T-cell (primary cell): ENCODE measurements around the gene IGLON5. TPM values are rescaled to one million over a fixed set of nuclear protein-coding genes. Genes with fewer than 3 reads are reported as not detected.

Experiments
- ATAC-seq, 4 experiments: fragments of 200-7000 bp in 3 of 4; fragments of 150-1000 bp in 1 of 4; cut with Tn5 transposase; replicated peaks in 1 of 4; 1 replicate in 3 of 4; 2 replicates in 1 of 4; pipeline ENCODE4 v1.10.0; 2021; ENCODE audit warnings: moderate library complexity in 3 of 4, mild to moderate bottlenecking in 2 of 4, moderate number of reproducible peaks in 1 of 4
- CTCF ChIA-PET, 2 donors: fragments of 300-600 bp; sonication (Branson Sonifier 250); formaldehyde crosslinking; loops; one replicate each; lab custom pipeline; 2022; ENCODE audit warnings: antibody characterized with exemption in 2 of 2; lab: Charles Lee
- POLR2A ChIA-PET, 2 donors: fragments of 300-600 bp; sonication (Branson Sonifier 250); formaldehyde crosslinking; loops; one replicate each; lab custom pipeline; 2022; ENCODE audit warnings: antibody characterized with exemption in 2 of 2; lab: Charles Lee
- DNase-seq, 35 experiments: peaks; one replicate each; pipeline versions ENCODE4 v3.0.0 to v3.0.0-alpha.2; 2013 to 2023
- H3K27ac ChIP-seq: one replicate; pipeline ENCODE4 v1.5.1; 2013; ENCODE audit warnings: low read length
- H3K27me3 ChIP-seq, 2 experiments: replicated peaks in 1 of 2; 1 replicate in 1 of 2; 2 replicates in 1 of 2; pipeline versions ENCODE4 v1.6.1 to v1.7.0; 2013; ENCODE audit warnings: low read length in 1 of 2, mixed read lengths in 1 of 2; ENCODE audit not compliant: control insufficient read depth in 2 of 2, insufficient read depth in 2 of 2; ENCODE audit errors: extremely low read depth in 1 of 2
- H3K36me3 ChIP-seq, 2 donors: 1 replicate in 1 of 2; 2 replicates in 1 of 2; pipeline versions ENCODE4 v1.6.1 to v1.7.0; 2013; ENCODE audit warnings: low read length in 1 of 2; ENCODE audit not compliant: control insufficient read depth in 2 of 2, insufficient read depth in 1 of 2; ENCODE audit errors: extremely low read depth in 1 of 2
- H3K4me1 ChIP-seq, 2 experiments: 1 replicate in 1 of 2; 2 replicates in 1 of 2; pipeline versions ENCODE4 v1.6.1 to v1.7.0; 2013; ENCODE audit warnings: low read length in 2 of 2, mixed read lengths in 1 of 2; ENCODE audit not compliant: insufficient read depth in 2 of 2, control insufficient read depth in 1 of 2; ENCODE audit errors: extremely low read depth in 1 of 2
- H3K4me3 ChIP-seq, 2 donors: 1 replicate in 1 of 2; 2 replicates in 1 of 2; pipeline versions ENCODE4 v1.5.1 to v1.7.0; 2013; ENCODE audit warnings: mild to moderate bottlenecking in 2 of 2, low read length in 1 of 2, moderate library complexity in 1 of 2; ENCODE audit not compliant: control insufficient read depth in 1 of 2; ENCODE audit errors: extremely low read depth in 1 of 2
- H3K9me3 ChIP-seq: 2 replicates; pipeline ENCODE4 v1.7.0; 2013
- H3K27ac Mint-ChIP-seq, 2 donors: one replicate each; pipeline ENCODE4 v1.8.0; 2020 to 2021; ENCODE audit warnings: mild to moderate bottlenecking in 2 of 2, mixed read lengths in 2 of 2
- H3K27me3 Mint-ChIP-seq, 2 donors: one replicate each; pipeline ENCODE4 v1.8.0; 2021 to 2022; ENCODE audit warnings: mixed read lengths in 2 of 2
- H3K36me3 Mint-ChIP-seq: one replicate; pipeline ENCODE4 v1.8.0; 2021; ENCODE audit warnings: mixed read lengths
- H3K4me1 Mint-ChIP-seq, 3 donors: one replicate each; pipeline ENCODE4 v1.8.0; 2020 to 2022; ENCODE audit warnings: mixed read lengths in 3 of 3, mild to moderate bottlenecking in 1 of 3
- H3K4me3 Mint-ChIP-seq, 3 donors: one replicate each; pipeline ENCODE4 v1.8.0; 2020 to 2022; ENCODE audit warnings: mild to moderate bottlenecking in 3 of 3, mixed read lengths in 3 of 3, moderate library complexity in 3 of 3
- H3K9me3 Mint-ChIP-seq, 3 donors: one replicate each; pipeline ENCODE4 v1.8.0; 2020 to 2022; ENCODE audit warnings: mixed read lengths in 3 of 3
- WGBS: methylation state at CpG from one replicate; pipeline ENCODE4 v1.1.5; 2013; ENCODE audit warnings: missing lambda C conversion rate; ENCODE audit not compliant: insufficient coverage; 5-methylcytosine and 5-hydroxymethylcytosine counted together
- total RNA-seq, 35 experiments: library from RNA in 6 of 35; stranded (reverse) in 6 of 35; fragments of 120-200 nt in 1 of 35; gene quantifications; one replicate each; pipeline versions ENCODE4 v1.2.1 to v1.2.4 and lab custom pipeline; 2013 to 2026

Gene IGLON5
- total RNA-seq, 5 donors from 2014 or later (not counting 1 experiment from before 2014, with no cell fraction given): 0.10 TPM; not detected in 4

- Histone ChIP-seq H3K4me1 (no peaks in the 10 kb centered on the region), H3K36me3 (no peaks in the 10 kb centered on the region), H3K4me3 (no peak overlapping the region), H3K9me3 (no peaks in the 10 kb centered on the region), H3K27me3 (peaks cover 3 to 32% of the 10 kb centered on the region in 2 experiments), H3K27ac (no peak overlapping the region)
- DNase-seq (no peak), ATAC-seq (no peak)
- Mint-ChIP-seq H3K27me3 (peaks cover 25 to 30% of the 10 kb centered on the region in 2 donors), H3K9me3 (peaks cover 0 to 19% (median 4%) of the 10 kb centered on the region in 3 donors), H3K4me3 (no peak overlapping the region), H3K36me3 (no peaks in the 10 kb centered on the region), H3K4me1 (no peaks in the 10 kb centered on the region), H3K27ac (no peak overlapping the region)
- no CpG with 5 or more reads among the region's 4 CpGs for WGBS
- ChIA-PET CTCF (no interaction called here), POLR2A (no interaction called here)
Measured at GRCh38 chr19:51282335-51282734, 29.1 kb upstream of the IGLON5 start.

GRCh38 chr19:51285682-51286081 is 25.8 kb upstream of the IGLON5 start:
- no peaks in the 10 kb centered on the region for H3K4me1 Mint-ChIP-seq
- no peak overlapping the region for H3K27ac Mint-ChIP-seq
- no peaks in the 10 kb centered on the region for H3K4me1 ChIP-seq
- CTCF ChIA-PET: no interaction called here
- POLR2A ChIA-PET: no interaction called here
- DNase-seq (no peak), ATAC-seq (no peak)
- H3K9me3 Mint-ChIP-seq: peaks cover 0 to 10% (median 0%) of the 10 kb centered on the region in 3 donors
- H3K27me3 ChIP-seq: peaks cover 3 to 13% of the 10 kb centered on the region in 2 experiments
- no peak overlapping the region for H3K27ac ChIP-seq
- H3K36me3 Mint-ChIP-seq: no peaks in the 10 kb centered on the region
- H3K4me3 ChIP-seq: no peak overlapping the region
- H3K36me3 ChIP-seq: no peaks in the 10 kb centered on the region
- no CpG with 5 or more reads among the region's 3 CpGs for WGBS
- no peak overlapping the region for H3K4me3 Mint-ChIP-seq
- H3K9me3 ChIP-seq: no peaks in the 10 kb centered on the region
- peaks cover 13 to 14% of the 10 kb centered on the region in 2 donors for H3K27me3 Mint-ChIP-seq

- Histone ChIP-seq H3K9me3 (no peaks in the 10 kb centered on the region), H3K4me3 (no peak overlapping the region), H3K27me3 (peaks cover 2 to 25% of the 10 kb centered on the region in 2 experiments), H3K4me1 (no peaks in the 10 kb centered on the region), H3K36me3 (no peaks in the 10 kb centered on the region), H3K27ac (no peak overlapping the region)
- no peaks in the 10 kb centered on the region for H3K9me3 Mint-ChIP-seq
- no peak overlapping the region for H3K27ac Mint-ChIP-seq
- H3K4me3 Mint-ChIP-seq: no peak overlapping the region
- H3K27me3 Mint-ChIP-seq: peaks cover 14 to 23% of the 10 kb centered on the region in 2 donors
- CTCF ChIA-PET: no interaction called here
- no peak for ATAC-seq
- H3K36me3 Mint-ChIP-seq: no peaks in the 10 kb centered on the region
- POLR2A ChIA-PET: no interaction called here
- H3K4me1 Mint-ChIP-seq: no peaks in the 10 kb centered on the region
- no CpG with 5 or more reads among the region's 1 CpG for WGBS
- no peak for DNase-seq
Measured at GRCh38 chr19:51289635-51290034, 21.8 kb upstream of the IGLON5 start.

- POLR2A ChIA-PET: no interaction called here
- DNase-seq (no peak), ATAC-seq (no peak)
- Histone ChIP-seq H3K27me3 (peaks cover 0 to 35% of the 10 kb centered on the region in 2 experiments), H3K36me3 (no peaks in the 10 kb centered on the region), H3K4me1 (no peaks in the 10 kb centered on the region), H3K9me3 (no peaks in the 10 kb centered on the region), H3K27ac (no peak overlapping the region), H3K4me3 (no peak overlapping the region)
- peaks cover 21 to 42% of the 10 kb centered on the region in 2 donors for H3K27me3 Mint-ChIP-seq
- 64% methylated on average over 11 of the region's 11 CpGs for WGBS
- H3K9me3 Mint-ChIP-seq: no peaks in the 10 kb centered on the region
- no peak overlapping the region for H3K27ac Mint-ChIP-seq
- no peak overlapping the region for H3K4me3 Mint-ChIP-seq
- H3K36me3 Mint-ChIP-seq: no peaks in the 10 kb centered on the region
- no peaks in the 10 kb centered on the region for H3K4me1 Mint-ChIP-seq
- CTCF ChIA-PET: no interaction called here
Measured at GRCh38 chr19:51292971-51293370, 18.5 kb upstream of the IGLON5 start.

GRCh38 chr19:51293571-51294210 is 17.8 kb upstream of the IGLON5 start:
- Histone ChIP-seq H3K9me3 (no peaks in the 10 kb centered on the region), H3K36me3 (no peaks in the 10 kb centered on the region), H3K4me3 (no peak overlapping the region), H3K27ac (no peak overlapping the region), H3K4me1 (no peaks in the 10 kb centered on the region), H3K27me3 (peaks cover 0 to 39% of the 10 kb centered on the region in 2 experiments)
- DNase-seq (no peak), ATAC-seq (no peak)
- 84% methylated on average over 14 of the region's 14 CpGs for WGBS
- POLR2A ChIA-PET: no interaction called here
- H3K27me3 Mint-ChIP-seq: peaks cover 21 to 42% of the 10 kb centered on the region in 2 donors
- H3K4me1 Mint-ChIP-seq: no peaks in the 10 kb centered on the region
- H3K36me3 Mint-ChIP-seq: no peaks in the 10 kb centered on the region
- H3K4me3 Mint-ChIP-seq: no peak overlapping the region
- H3K9me3 Mint-ChIP-seq: no peaks in the 10 kb centered on the region
- CTCF ChIA-PET: no interaction called here
- no peak overlapping the region for H3K27ac Mint-ChIP-seq

GRCh38 chr19:51294211-51294976 is 17.1 kb upstream of the IGLON5 start:
- Histone ChIP-seq H3K27ac (no peak overlapping the region), H3K27me3 (peaks cover 0 to 46% of the 10 kb centered on the region in 2 experiments), H3K4me3 (no peak overlapping the region), H3K4me1 (no peaks in the 10 kb centered on the region), H3K9me3 (no peaks in the 10 kb centered on the region), H3K36me3 (no peaks in the 10 kb centered on the region)
- peaks cover 21 to 44% of the 10 kb centered on the region in 2 donors for H3K27me3 Mint-ChIP-seq
- DNase-seq (no peak), ATAC-seq (no peak)
- no peaks in the 10 kb centered on the region for H3K9me3 Mint-ChIP-seq
- H3K4me3 Mint-ChIP-seq: no peak overlapping the region
- H3K36me3 Mint-ChIP-seq: no peaks in the 10 kb centered on the region
- POLR2A ChIA-PET: no interaction called here
- no peak overlapping the region for H3K27ac Mint-ChIP-seq
- WGBS: 77% methylated on average over 22 of the region's 23 CpGs
- CTCF ChIA-PET: no interaction called here
- no peaks in the 10 kb centered on the region for H3K4me1 Mint-ChIP-seq
